PC-3 (cell line): ENCODE measurements around the gene TMPRSS15. TPM values are rescaled to one million over a fixed set of nuclear protein-coding genes. Genes with fewer than 3 reads are reported as not detected.

Experiments
- ATAC-seq: fragments of 200-7000 bp; cut with Tn5 transposase; 2 replicates; pipeline ENCODE4 v1.9.1; 2020; ENCODE audit warnings: mild to moderate bottlenecking, moderate library complexity
- BruUV-seq: library from RNA; stranded (reverse); fragments of 400-500 nt; replicated peaks from 2 replicates; lab custom pipeline; 2021; lab: Mats Ljungman, UMichigan
- CTCF ChIA-PET: fragments of 300-600 bp; sonication (Branson Sonifier 250); formaldehyde crosslinking; loops from one replicate; lab custom pipeline; 2022; ENCODE audit warnings: antibody characterized with exemption; lab: Charles Lee
- POLR2A ChIA-PET: fragments of 300-600 bp; sonication (Branson Sonifier 250); formaldehyde crosslinking; loops from one replicate; lab custom pipeline; 2022; ENCODE audit warnings: antibody characterized with exemption; ENCODE audit not compliant: unreplicated experiment; lab: Charles Lee
- DNase-seq: peaks from one replicate; pipeline ENCODE4 v3.0.0-alpha.2; 2015
- H2AFZ ChIP-seq: fragments of 300-600 bp; sonication (generic); 2 replicates; pipeline ENCODE4 v1.6.0; 2016; ENCODE audit warnings: antibody characterized with exemption, low read length
- H3F3A ChIP-seq: fragments of 300-600 bp; sonication (generic); one replicate; pipeline ENCODE4 v1.6.0; 2017; ENCODE audit warnings: antibody characterized with exemption, low read length, control low read depth, mild to moderate bottlenecking; ENCODE audit not compliant: unreplicated experiment
- H3K27ac ChIP-seq: fragments of 300-600 bp; sonication (generic); 2 replicates; pipeline ENCODE4 v1.5.1; 2016; ENCODE audit warnings: mild to moderate bottlenecking, low read length
- H3K27me3 ChIP-seq: fragments of 300-600 bp; sonication (generic); 2 replicates; pipeline ENCODE4 v1.6.1; 2016; ENCODE audit warnings: low read length, mixed read lengths
- H3K36me3 ChIP-seq: fragments of 300-600 bp; sonication (generic); 2 replicates; pipeline ENCODE4 v1.6.1; 2016; ENCODE audit warnings: low read depth, mixed run types, low read length, mixed read lengths
- H3K4me1 ChIP-seq: fragments of 300-600 bp; sonication (generic); 2 replicates; pipeline ENCODE4 v1.5.1; 2016; ENCODE audit warnings: low read length; ENCODE audit not compliant: insufficient read depth
- H3K4me2 ChIP-seq: fragments of 300-600 bp; sonication (generic); 2 replicates; pipeline ENCODE4 v1.6.0; 2016; ENCODE audit warnings: low read length
- H3K4me3 ChIP-seq: fragments of 300-600 bp; sonication (generic); 2 replicates; pipeline ENCODE4 v1.5.1; 2016; ENCODE audit warnings: mild to moderate bottlenecking, low read length, mixed read lengths
- H3K79me2 ChIP-seq: fragments of 300-600 bp; sonication (generic); 2 replicates; pipeline ENCODE4 v1.6.1; 2017; ENCODE audit warnings: low read length, mixed read lengths
- H3K9ac ChIP-seq: fragments of 300-600 bp; sonication (generic); 2 replicates; pipeline ENCODE4 v1.6.0; 2016; ENCODE audit warnings: mild to moderate bottlenecking, low read length
- H3K9me2 ChIP-seq: fragments of 300-600 bp; sonication (generic); replicated peaks from 2 replicates; pipeline ENCODE4 v1.6.1; 2016; ENCODE audit warnings: mixed run types, low read length, mixed read lengths
- H3K9me3 ChIP-seq: fragments of 300-600 bp; sonication (generic); 2 replicates; pipeline ENCODE4 v1.6.1; 2016; ENCODE audit warnings: low read length, mixed read lengths
- H4K20me1 ChIP-seq: fragments of 300-600 bp; sonication (generic); 2 replicates; pipeline ENCODE4 v1.6.1; 2016; ENCODE audit warnings: low read length, mixed read lengths
- EZH2 ChIP-seq: fragments of 300-600 bp; sonication (generic); IDR thresholded peaks from one replicate; pipeline ENCODE4 v1.6.1; 2017; ENCODE audit warnings: antibody characterized with exemption, mild to moderate bottlenecking, low read length; ENCODE audit not compliant: unreplicated experiment
- EZH2phosphoT487 ChIP-seq: fragments of 300-600 bp; sonication (generic); IDR thresholded peaks from 2 replicates; pipeline ENCODE4 v1.6.1; 2018; ENCODE audit warnings: mild to moderate bottlenecking, antibody characterized with exemption, low read length, borderline replicate concordance
- intact Hi-C: fragments of 100-400 bp; cut with micrococcal nuclease; formaldehyde crosslinking; loops from 2 replicates; pipeline ENCODE4 v1.9.0; 2023
- total RNA-seq: library from RNA; depleted of rRNA; stranded (reverse); fragments of >200 nt; gene quantifications from 2 replicates; pipeline ENCODE4 v1.2.3, GENCODE V29; 2014
- TF ChIP-seq, protein P1 (sequence below): fragments of 300-600 bp; sonication (generic); conservative IDR thresholded peaks from 2 replicates; pipeline ENCODE4 v1.5.1; 2017; ENCODE audit warnings: antibody characterized with exemption, low read depth, mild to moderate bottlenecking, low read length

The TMPRSS15 gene
- total RNA-seq, 1 experiment from 2014 or later, result not detected

GRCh38 chr21:18430341-18430740 lies 26.8 kb upstream of the TMPRSS15 start:
- Histone ChIP-seq H3F3A (no peaks in the 10 kb centered on the region), H3K27me3 (peaks cover 24% of the 10 kb centered on the region), H3K4me3 (no peak overlapping the region), H3K9me2 (no peaks in the 10 kb centered on the region), H3K79me2 (no peaks in the 10 kb centered on the region), H3K4me2 (no peak overlapping the region), H3K4me1 (no peaks in the 10 kb centered on the region), H3K9me3 (no peaks in the 10 kb centered on the region), H3K9ac (no peak overlapping the region), H3K36me3 (no peaks in the 10 kb centered on the region), H4K20me1 (no peaks in the 10 kb centered on the region), H2AFZ (no peak overlapping the region), H3K27ac (no peak overlapping the region)
- POLR2A ChIA-PET, result no interaction called here
- TF ChIP-seq, protein P1, sequence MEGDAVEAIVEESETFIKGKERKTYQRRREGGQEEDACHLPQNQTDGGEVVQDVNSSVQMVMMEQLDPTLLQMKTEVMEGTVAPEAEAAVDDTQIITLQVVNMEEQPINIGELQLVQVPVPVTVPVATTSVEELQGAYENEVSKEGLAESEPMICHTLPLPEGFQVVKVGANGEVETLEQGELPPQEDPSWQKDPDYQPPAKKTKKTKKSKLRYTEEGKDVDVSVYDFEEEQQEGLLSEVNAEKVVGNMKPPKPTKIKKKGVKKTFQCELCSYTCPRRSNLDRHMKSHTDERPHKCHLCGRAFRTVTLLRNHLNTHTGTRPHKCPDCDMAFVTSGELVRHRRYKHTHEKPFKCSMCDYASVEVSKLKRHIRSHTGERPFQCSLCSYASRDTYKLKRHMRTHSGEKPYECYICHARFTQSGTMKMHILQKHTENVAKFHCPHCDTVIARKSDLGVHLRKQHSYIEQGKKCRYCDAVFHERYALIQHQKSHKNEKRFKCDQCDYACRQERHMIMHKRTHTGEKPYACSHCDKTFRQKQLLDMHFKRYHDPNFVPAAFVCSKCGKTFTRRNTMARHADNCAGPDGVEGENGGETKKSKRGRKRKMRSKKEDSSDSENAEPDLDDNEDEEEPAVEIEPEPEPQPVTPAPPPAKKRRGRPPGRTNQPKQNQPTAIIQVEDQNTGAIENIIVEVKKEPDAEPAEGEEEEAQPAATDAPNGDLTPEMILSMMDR, result no peak
- TF ChIP-seq EZH2 (no peak), EZH2phosphoT487 (no peak)
- intact Hi-C loops, result no loop called here
- DNase-seq, result no peak
- BruUV-seq, result no TSS peak
- no peak for ATAC-seq
- CTCF ChIA-PET, result no interaction called here

DNA sequence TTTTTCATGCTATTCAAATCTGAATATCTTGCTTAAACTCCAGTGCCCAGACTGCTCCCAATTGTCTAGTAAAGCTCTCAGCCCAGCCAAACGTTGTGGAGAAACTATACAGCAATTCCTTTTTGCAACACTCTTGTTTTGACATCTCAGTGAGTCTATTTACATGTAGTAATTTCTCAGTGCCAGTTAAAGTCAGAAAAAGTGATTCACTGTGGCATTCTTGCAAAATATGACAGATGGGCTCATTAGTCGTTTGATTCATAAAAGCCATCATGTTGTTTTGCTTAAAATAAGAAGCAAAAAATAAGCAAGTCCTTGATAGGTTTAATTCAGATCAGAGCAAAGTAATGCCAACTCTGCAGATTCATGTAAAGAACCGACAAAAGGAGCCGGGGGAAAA lies 20.7 kb upstream of the TMPRSS15 start:
- BruUV-seq, result no TSS peak
- CTCF ChIA-PET, result no interaction called here
- intact Hi-C loops, result no loop called here

DNA sequence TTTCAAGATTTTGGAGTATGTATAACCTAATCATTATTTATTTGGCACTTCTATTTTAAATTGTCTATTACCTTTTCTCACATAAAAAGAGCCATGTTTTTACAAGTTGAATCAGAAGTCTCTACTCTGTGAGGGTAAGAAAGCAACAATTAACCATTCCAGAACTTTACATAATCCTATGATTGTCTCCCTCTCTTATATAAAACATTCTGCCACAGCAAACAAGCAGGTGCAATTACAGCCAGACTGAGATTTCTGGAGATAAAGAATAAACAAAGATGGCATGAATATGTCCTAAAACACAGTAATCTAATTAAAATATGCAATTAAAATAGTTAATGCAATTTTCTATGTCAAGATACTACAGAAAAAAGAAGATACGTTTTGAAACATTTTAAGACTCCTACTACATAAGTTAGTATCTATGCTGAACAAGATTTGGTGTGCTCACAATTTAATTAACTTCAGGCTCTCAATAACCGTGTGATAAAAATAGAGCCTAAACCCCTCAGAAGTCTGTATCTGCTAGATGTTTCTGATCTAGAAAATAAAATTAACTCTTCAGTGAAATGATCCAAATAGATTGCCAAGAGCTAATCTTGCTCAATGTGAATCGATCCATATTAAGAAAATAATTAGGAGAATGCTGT lies 13.7 kb upstream of the TMPRSS15 start:
- Histone ChIP-seq H3K4me2 (no peak overlapping the region), H2AFZ (no peak overlapping the region), H3K9me3 (no peaks in the 10 kb centered on the region), H3F3A (no peaks in the 10 kb centered on the region), H3K79me2 (no peaks in the 10 kb centered on the region), H3K27ac (no peak overlapping the region), H3K9ac (no peak overlapping the region), H3K36me3 (no peaks in the 10 kb centered on the region), H3K9me2 (no peaks in the 10 kb centered on the region), H4K20me1 (no peaks in the 10 kb centered on the region), H3K4me3 (no peak overlapping the region), H3K4me1 (no peaks in the 10 kb centered on the region), H3K27me3 (peaks cover 46% of the 10 kb centered on the region; the same call in 1 of the 2 replicates)
- BruUV-seq, result no TSS peak
- intact Hi-C loops, result no loop called here
- DNase-seq (no peak), ATAC-seq (no peak)
- ChIA-PET POLR2A (no interaction called here), CTCF (no interaction called here)
- TF ChIP-seq EZH2phosphoT487 (no peak), EZH2 (no peak)
- TF ChIP-seq, protein P1, result no peak

More for the DNA sequence above, 20.7 kb upstream of the TMPRSS15 start:
- Histone ChIP-seq H3K9me2 (no peaks in the 10 kb centered on the region), H3F3A (no peaks in the 10 kb centered on the region), H3K79me2 (no peaks in the 10 kb centered on the region), H3K9ac (no peak overlapping the region), H4K20me1 (no peaks in the 10 kb centered on the region), H3K27ac (no peak overlapping the region), H3K4me3 (no peak overlapping the region), H3K9me3 (no peaks in the 10 kb centered on the region), H3K27me3 (peaks cover 54% of the 10 kb centered on the region), H2AFZ (no peak overlapping the region), H3K4me1 (no peaks in the 10 kb centered on the region), H3K36me3 (no peaks in the 10 kb centered on the region), H3K4me2 (no peak overlapping the region)
- no peak for TF ChIP-seq EZH2
- TF ChIP-seq, protein P1, result no peak
- no peak for TF ChIP-seq EZH2phosphoT487
- POLR2A ChIA-PET, result no interaction called here
- DNase-seq, result no peak
- ATAC-seq, result no peak
